ENCODE measurements around the gene SP110.
"Not testable (repeated sequence)": the region's sequence is repeated elsewhere in the genome, so short reads cannot be mapped to it uniquely, and the experiment has no call there.

The SP110 gene

GRCh38 chr2:230219419-230220331 is at the start of gene SP110:
TSS of gene SP110 (minus strand) at chr2:230219984. CDS start at chr2:230216927, 3,057 bp downstream.
- peak; percentile 60 to 69 (median 61) for DNase-seq (ENCODE audit: low read depth in 3 of 3)

GRCh38 chr2:230268606-230269243 is 48.9 kb upstream of the SP110 start:
- no peak for DNase-seq (ENCODE audit: low read depth in 3 of 3)

- DNase-seq (ENCODE audit: low read depth in 3 of 3) = no peak
Observed at GRCh38 chr2:230267556-230267955, 47.8 kb upstream of the SP110 start.

DNA sequence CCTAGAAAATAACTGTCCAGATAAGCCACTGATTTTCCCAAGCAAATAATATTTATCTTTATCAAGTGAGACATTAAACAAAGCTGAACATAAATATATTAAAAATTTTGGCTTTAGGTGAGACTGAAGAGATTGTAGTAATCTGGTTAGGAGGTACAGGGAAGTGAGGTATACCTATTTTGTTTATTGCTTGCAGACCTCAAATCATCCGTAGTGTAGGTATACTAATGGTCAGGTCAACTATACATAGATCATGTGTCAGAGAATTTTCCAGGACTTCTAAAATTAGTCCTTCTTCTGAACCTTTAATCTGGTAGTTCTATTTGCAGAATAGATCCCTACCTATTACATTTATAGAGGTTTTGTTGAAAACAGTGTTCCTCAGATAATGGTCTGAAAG is 47.3 kb upstream of the SP110 start:
- DNase-seq (ENCODE audit: low read depth in 3 of 3) = no peak

- DNase-seq (ENCODE audit: low read depth in 3 of 3) = no peak
Observed at GRCh38 chr2:230266638-230267037, 46.9 kb upstream of the SP110 start.

DNA sequence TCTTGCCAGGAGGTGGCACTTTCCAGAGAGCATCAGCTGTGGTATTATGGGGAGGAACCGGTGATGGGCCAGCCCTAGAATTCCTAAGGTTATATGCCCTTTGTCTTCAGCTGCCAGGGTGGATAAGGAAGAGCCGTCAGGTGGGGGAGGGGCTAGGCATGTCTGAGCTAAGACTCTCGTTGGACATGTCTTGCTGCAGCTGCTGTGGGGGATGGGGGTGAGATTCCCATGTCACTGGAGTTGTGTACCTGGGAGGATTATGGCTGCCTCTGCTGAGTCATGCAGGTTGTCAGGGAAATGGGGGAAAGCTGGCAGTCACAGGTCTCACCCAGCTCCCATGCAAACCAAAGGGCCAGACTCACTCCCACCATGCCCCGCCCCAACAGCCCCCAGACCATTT is 45.2 kb upstream of the SP110 start:
- not testable (repeated sequence) for DNase-seq (ENCODE audit: low read depth in 3 of 3)

- no peak for DNase-seq (ENCODE audit: low read depth in 3 of 3)
Observed at GRCh38 chr2:230262246-230262645, 42.5 kb upstream of the SP110 start.

- DNase-seq (ENCODE audit: low read depth in 3 of 3) = no peak
Observed at GRCh38 chr2:230258483-230258882, 38.7 kb upstream of the SP110 start.

DNA sequence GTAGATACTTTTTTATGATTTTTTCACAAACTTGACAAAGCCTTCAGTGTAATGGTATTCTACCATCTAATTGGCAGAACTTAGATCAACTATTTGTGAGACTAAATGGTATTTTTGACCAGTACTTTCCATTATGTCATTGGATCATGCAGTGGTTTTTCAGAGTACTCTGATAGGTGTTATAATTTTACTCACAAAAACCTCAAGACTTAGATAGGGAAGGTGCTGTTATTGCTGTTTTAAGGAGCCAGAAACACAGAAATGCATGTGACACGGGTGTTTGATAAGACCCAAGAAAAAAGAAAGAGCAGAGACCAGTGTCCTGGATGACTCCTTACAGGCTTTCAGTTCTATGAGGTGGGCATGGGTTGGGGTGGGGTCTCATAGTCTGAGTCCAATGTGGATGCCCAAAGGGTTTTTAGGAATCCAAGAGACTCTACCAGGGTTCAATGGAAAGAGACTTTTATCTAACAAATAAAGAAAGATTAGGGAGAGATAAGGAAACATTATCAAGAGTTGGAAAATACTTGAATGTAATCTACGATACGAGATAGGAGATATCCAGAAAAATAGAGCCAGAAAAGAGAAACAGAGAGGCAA is 37.0 kb upstream of the SP110 start:
- no peak for DNase-seq (ENCODE audit: low read depth in 3 of 3)

DNA sequence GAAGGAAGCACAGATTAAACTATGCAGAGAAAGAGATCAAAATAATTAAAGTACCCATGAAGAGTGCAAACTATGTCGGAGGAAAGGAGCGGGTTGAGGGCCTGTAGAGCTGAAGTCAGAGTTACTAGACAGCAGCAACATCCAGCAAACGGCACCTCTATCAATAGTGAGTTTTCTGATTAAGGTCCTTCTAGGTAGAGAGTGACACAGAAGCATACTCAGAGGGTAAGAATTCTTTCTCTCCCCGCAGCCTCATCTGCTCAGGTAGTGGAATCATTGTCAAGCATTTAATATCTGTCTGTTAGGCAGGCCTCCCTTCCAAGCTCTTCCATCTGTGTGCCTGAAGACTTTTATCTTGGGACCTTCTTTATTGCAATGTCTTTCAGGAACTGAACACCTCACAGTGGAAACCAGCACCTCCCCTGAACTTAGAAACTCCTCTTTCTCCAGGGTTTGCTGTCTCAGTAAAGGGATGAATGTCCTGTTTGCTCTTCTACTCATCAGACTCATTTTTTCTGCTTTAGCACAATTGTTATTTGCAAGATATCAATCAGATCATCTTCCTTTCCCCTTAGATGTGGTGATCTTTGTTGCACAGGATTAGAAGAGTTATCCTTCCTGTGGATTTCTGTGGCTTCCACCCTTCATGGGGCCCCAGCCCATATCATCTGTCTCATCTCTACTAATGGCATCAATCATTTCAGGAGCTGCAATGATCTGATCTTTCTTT is 34.5 kb upstream of the SP110 start:
- peak in 2 of 3 donors; percentile 26 to 44 for DNase-seq (ENCODE audit: low read depth in 3 of 3)

DNA sequence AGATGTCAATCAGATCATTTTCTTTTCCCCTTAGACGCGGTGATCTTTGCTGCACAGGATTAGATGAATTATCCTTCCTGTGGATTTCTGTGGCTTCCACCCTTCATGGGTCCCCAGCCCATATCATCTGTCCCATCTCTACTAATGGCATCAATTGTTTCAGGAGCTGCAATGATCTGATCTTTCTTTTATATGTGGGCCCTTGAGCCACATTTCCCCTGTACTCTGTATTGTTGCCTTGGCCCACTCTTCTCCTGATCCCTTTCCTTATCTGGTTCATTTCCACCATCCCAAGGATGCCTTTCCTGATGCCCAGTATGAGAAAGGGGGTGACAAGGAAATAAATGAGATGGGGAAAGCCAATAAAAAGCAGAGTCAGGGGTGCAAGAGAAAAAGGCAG is 30.4 kb upstream of the SP110 start:
- no peak for DNase-seq (ENCODE audit: low read depth in 3 of 3)

DNA sequence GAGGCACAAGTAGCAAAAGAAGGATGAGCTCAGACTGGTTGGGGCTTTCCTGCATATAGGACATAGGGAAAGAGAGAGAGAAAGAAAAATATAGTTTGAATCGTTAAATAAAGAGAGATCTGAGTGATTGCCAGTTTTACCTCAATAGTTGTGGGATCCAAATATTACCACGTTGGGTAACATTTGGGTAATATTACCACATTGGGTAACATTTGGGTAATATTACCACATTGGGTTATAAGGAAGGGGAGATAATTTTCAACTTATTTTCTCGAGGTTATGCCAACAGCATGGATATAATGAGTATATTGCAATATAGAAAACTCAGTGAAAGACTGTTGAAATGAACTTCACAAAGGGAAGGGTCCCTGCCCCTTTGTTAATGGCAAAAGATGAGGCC is 26.4 kb upstream of the SP110 start:
- no peak for DNase-seq (ENCODE audit: low read depth in 3 of 3)

GRCh38 chr2:230244211-230244610 is 24.4 kb upstream of the SP110 start:
- DNase-seq (ENCODE audit: low read depth in 3 of 3) = no peak

DNA sequence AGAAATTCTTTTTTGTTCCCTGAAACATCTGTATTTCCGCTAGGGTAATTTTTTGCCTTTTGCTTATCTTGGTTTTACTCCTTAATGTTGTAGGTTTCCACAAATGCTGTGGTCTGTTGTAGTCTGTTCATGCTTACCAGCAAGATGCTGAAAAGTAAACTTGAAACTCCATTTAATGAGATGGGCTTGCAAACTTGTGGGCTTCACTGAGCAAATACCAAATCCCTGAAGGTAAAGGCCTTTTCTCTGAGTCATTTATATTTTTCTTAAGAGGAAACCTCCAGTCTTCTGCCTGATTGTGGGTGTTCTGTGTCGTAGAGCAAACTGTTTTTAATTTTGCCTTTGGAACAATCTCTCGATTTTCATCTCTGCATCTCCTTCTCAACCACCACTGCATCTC is 15.1 kb upstream of the SP110 start:
- DNase-seq (ENCODE audit: low read depth in 3 of 3) = no peak

DNA sequence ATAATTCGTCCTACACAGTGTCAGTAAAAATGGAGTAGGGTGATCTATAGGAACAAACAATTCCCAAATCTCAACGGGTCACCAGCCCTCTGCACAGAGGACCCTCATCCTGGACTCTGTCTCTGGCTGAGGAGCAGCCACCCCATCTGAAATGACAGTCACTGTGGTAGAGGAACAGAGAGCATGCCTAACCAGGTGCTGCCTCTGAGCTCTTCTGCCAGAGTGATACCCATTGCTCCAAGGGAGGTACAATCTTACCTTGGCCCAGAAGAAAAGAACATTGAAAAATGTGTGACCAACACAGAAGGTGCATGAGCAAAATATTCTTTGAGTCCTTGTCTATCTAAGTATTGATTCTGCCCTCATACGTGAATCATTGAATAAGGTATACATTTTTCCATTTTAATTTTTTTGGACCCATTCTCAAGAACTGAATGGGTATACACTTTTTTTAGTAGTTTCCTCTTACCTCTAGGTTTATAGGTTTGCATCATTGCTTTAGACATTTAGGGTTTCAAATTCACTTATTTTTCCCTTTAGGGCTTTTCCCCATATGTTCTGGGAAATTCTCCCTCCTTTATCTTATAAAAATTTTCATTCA is 14.4 kb upstream of the SP110 start:
- no peak for DNase-seq (ENCODE audit: low read depth in 3 of 3)

DNA sequence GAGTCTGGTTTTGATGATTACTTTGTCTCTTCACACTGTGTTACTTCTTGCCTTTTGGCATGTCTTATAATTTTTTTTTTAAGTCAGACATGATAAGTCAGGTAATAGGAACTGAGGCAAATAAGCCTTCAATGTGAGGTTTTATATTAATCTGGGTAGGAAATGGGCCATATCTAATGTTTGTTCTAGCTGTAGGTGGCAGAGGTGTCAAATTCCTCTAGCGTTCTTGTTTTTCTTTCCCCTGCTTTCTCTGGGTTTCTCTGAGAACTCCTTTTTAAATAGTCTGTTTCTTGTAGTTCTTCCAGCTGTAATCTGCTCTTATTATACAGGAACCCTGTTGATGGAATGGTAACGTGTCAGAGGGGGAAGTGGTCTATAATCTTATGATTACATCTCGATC is 11.5 kb upstream of the SP110 start:
- no peak for DNase-seq (ENCODE audit: low read depth in 3 of 3)

DNA sequence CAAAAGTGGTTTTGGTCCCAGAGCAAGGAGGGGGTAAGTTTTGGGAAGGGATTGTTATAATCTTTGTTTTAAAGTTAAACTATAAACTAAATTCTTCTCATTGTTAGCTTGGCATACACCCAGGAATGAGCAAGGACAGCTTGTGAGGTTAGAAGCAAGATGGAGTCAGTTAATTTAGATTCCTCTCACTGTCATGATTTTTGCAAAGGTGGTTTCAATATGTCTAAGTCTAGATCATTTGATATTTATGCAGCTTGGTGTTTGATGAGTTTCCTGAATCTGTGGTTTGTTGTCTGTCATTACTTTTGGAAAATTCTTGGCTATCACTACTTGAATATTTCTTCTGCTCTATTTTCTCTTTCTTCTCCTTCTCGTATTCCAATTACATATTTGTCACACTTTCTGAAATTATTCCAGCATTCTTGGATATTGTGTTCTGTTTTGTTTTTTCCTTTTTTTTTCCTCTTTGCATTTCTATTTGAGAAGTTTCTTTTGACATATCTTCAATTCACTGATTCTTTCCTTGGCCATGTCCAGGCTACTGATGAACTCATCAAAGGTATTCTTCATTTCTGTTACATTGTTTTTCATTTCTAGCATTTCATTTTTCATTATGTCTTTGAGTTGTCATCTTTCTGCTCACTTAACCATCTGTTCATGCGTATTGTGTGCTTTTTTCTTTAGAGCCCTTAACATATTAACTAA is 10.9 kb upstream of the SP110 start:
- DNase-seq (ENCODE audit: low read depth in 3 of 3) = no peak

GRCh38 chr2:230230087-230230486 is 10.3 kb upstream of the SP110 start:
- DNase-seq (ENCODE audit: low read depth in 3 of 3) = no peak

GRCh38 chr2:230227216-230227615 is 7.4 kb upstream of the SP110 start:
- DNase-seq (ENCODE audit: low read depth in 3 of 3) = no peak

- DNase-seq (ENCODE audit: low read depth in 3 of 3) = no peak
Observed at GRCh38 chr2:230226051-230226551, 6.3 kb upstream of the SP110 start.

GRCh38 chr2:230225486-230225885 is 5.7 kb upstream of the SP110 start, which contains the start of gene SP140:
TSS of gene SP140 (plus strand) at chr2:230225736. CDS start at chr2:230225845, 109 bp downstream.
- peak; percentile 62 to 74 (median 70) for DNase-seq (ENCODE audit: low read depth in 3 of 3)

Data from stimulated activated CD4-positive, alpha-beta T cell treated with anti-CD3 and anti-CD28 coated beads, TNF-alpha, amount 100 ng/mL, for 48 hours (primary cell).